Panc1 (cell line): ENCODE measurements around the gene EYA2. TPM values are rescaled to one million over a fixed set of nuclear protein-coding genes. Genes with fewer than 3 reads are reported as not detected.

Source experiments
- ATAC-seq: fragments of 200-7000 bp; cut with Tn5 transposase; 2 replicates; pipeline ENCODE4 v1.9.1; 2020; ENCODE audit warnings: mild to moderate bottlenecking, moderate library complexity
- BruUV-seq: library from RNA; stranded (reverse); fragments of 400-500 nt; replicated peaks from 2 replicates; lab custom pipeline; 2021; lab: Mats Ljungman, UMichigan
- CTCF ChIA-PET: fragments of 300-600 bp; sonication (Branson Sonifier 250); formaldehyde crosslinking; loops from one replicate; lab custom pipeline; 2022; ENCODE audit warnings: antibody characterized with exemption; lab: Charles Lee
- POLR2A ChIA-PET: fragments of 300-600 bp; sonication (Branson Sonifier 250); formaldehyde crosslinking; loops from one replicate; lab custom pipeline; 2022; ENCODE audit warnings: antibody characterized with exemption; lab: Charles Lee
- DNase-seq: peaks from one replicate; pipeline ENCODE4 v3.0.0-alpha.2; 2010; ENCODE audit warnings: low read depth, low spot score
- H3K27ac ChIP-seq: 2 replicates; pipeline ENCODE4 v1.5.1; 2011; ENCODE audit warnings: mild to moderate bottlenecking, low read length, inconsistent platforms
- H3K27me3 ChIP-seq: fragments of 200-500 bp; sonication (Bioruptor generic); 2 replicates; pipeline ENCODE4 v1.6.0; 2014; ENCODE audit warnings: low read length, inconsistent platforms; ENCODE audit not compliant: control insufficient read depth, insufficient read depth
- H3K36me3 ChIP-seq: fragments of 200-500 bp; sonication (Bioruptor generic); 2 replicates; pipeline ENCODE4 v1.5.1; 2014; ENCODE audit warnings: inconsistent platforms, mild to moderate bottlenecking, low read length, moderate library complexity; ENCODE audit not compliant: control insufficient read depth, insufficient read depth
- H3K4me1 ChIP-seq: 2 replicates; pipeline ENCODE4 v1.5.1; 2011; ENCODE audit warnings: inconsistent platforms, mild to moderate bottlenecking, low read length, moderate library complexity; ENCODE audit not compliant: control insufficient read depth, insufficient read depth
- H3K4me3 ChIP-seq, 2 experiments: 2 replicates each; pipeline ENCODE4 v1.5.1; 2011 to 2012; ENCODE audit warnings: low read depth in 2 of 2, low read length in 2 of 2, mild to moderate bottlenecking in 2 of 2, inconsistent platforms in 1 of 2, moderate library complexity in 1 of 2
- H3K9me3 ChIP-seq: fragments of 200-500 bp; sonication (Bioruptor generic); 2 replicates; pipeline ENCODE4 v1.5.1; 2014; ENCODE audit warnings: low read depth, mild to moderate bottlenecking, inconsistent platforms, low read length, moderate library complexity; ENCODE audit not compliant: control insufficient read depth, insufficient read depth
- CTCF ChIP-seq: fragments of 450-650 bp; IDR thresholded peaks from 2 replicates; pipeline ENCODE4 v1.5.1; 2017; ENCODE audit warnings: mild to moderate bottlenecking
- POLR2AphosphoS5 ChIP-seq: IDR thresholded peaks from 2 replicates; pipeline ENCODE4 v1.6.1; 2012; ENCODE audit warnings: mild to moderate bottlenecking, low read depth, low read length, moderate library complexity
- REST ChIP-seq, 2 experiments: IDR thresholded peaks; 2 replicates each; pipeline ENCODE4 v1.6.1; 2011 to 2012; ENCODE audit warnings: low read depth in 2 of 2, control low read depth in 1 of 2, low read length in 1 of 2, mild to moderate bottlenecking in 1 of 2, moderate library complexity in 1 of 2; ENCODE audit not compliant: insufficient read depth in 1 of 2
- SIN3A ChIP-seq: IDR thresholded peaks from 2 replicates; pipeline ENCODE4 v1.6.1; 2012; ENCODE audit warnings: low read depth, mild to moderate bottlenecking, low read length, moderate library complexity, borderline replicate concordance; ENCODE audit not compliant: insufficient read depth
- TCF7L2 ChIP-seq: IDR thresholded peaks from 2 replicates; pipeline ENCODE4 v1.6.1; 2011; ENCODE audit warnings: mild to moderate bottlenecking, low read depth, low read length, inconsistent platforms
- in situ Hi-C: cut with HindIII; loops from 2 replicates; pipeline ENCODE4 v1.10.0; 2016; ENCODE audit warnings: low sequenced_read_pairs, low pct_unique_long_range_greater_than_20kb
- intact Hi-C: fragments of 100-400 bp; cut with micrococcal nuclease; formaldehyde crosslinking; loops from one replicate; pipeline ENCODE4 v1.10.0; 2022; ENCODE audit not compliant: unreplicated experiment
- total RNA-seq: library from RNA; stranded (reverse); gene quantifications from one replicate; pipeline ENCODE4 v1.2.1, GENCODE V29; 2021; ENCODE audit not compliant: unreplicated experiment

Gene EYA2
- total RNA-seq, 1 experiment from 2014 or later: 1.9 TPM

GRCh38 chr20:46870041-46870440 lies 24.6 kb upstream of the EYA2 start:
- in situ Hi-C loops: no loop called here
- Histone ChIP-seq H3K4me3 (no peak overlapping the region), H3K4me1 (no peaks in the 10 kb centered on the region)

GRCh38 chr20:46872328-46873211 lies 22.1 kb upstream of the EYA2 start:
- ChIA-PET CTCF (no interaction called here), POLR2A (no interaction called here)
- TF ChIP-seq POLR2AphosphoS5 (no peak), SIN3A (no peak), TCF7L2 (no peak), CTCF (no peak)

More at GRCh38 chr20:46870041-46870440, 24.6 kb upstream of the EYA2 start:
- Histone ChIP-seq H3K9me3 (no peaks in the 10 kb centered on the region; the same call in 1 of the 2 replicates), H3K27ac (no peak overlapping the region), H3K36me3 (no peaks in the 10 kb centered on the region), H3K27me3 (peaks cover 5% of the 10 kb centered on the region; the same call in 1 of the 2 replicates)
- ChIA-PET POLR2A (no interaction called here), CTCF (no interaction called here)
- TF ChIP-seq SIN3A (no peak), REST (IDR thresholded peaks at IDR 0.05; ENCODE audit: insufficient read depth in 1 of 2, low read depth in 2 of 2, low read length in 1 of 2) (no peak), POLR2AphosphoS5 (no peak), CTCF (no peak), TCF7L2 (no peak)
- DNase-seq (no peak), ATAC-seq (no peak)
- intact Hi-C loops: no loop called here
- no TSS peak for BruUV-seq

More at GRCh38 chr20:46872328-46873211, 22.1 kb upstream of the EYA2 start:
- Histone ChIP-seq H3K27ac (no peak overlapping the region), H3K4me1 (no peaks in the 10 kb centered on the region), H3K27me3 (peaks cover 4% of the 10 kb centered on the region; the same call in 1 of the 2 replicates), H3K4me3 (no peak overlapping the region), H3K36me3 (no peaks in the 10 kb centered on the region), H3K9me3 (no peaks in the 10 kb centered on the region; the same call in 1 of the 2 replicates)
- in situ Hi-C loops (no loop called here), intact Hi-C loops (no loop called here)
- ATAC-seq: no peak
- BruUV-seq: no TSS peak
- DNase-seq: no peak
